Measurements from ENCODE around the gene LRIG2.

GRCh38 chr1:113146242-113147072 is 73.5 kb downstream of the LRIG2 start:
- TF ChIP-seq CTCF (IDR thresholded peaks at IDR 0.05) (no peak), ZFX (IDR thresholded peaks at IDR 0.05; ENCODE audit: borderline replicate concordance) (no peak)
